Adipocyte (in vitro differentiated cells): Measurements from ENCODE around the gene MDFI.

Experiments
- DNase-seq: peaks from one replicate; pipeline ENCODE4 v3.0.0-alpha.2; 2015; ENCODE audit warnings: low read depth
- H3K27me3 ChIP-seq: replicated peaks from 2 replicates; pipeline ENCODE4 v1.7.0; 2013; ENCODE audit warnings: mild to moderate bottlenecking, low read length, moderate library complexity; ENCODE audit not compliant: control insufficient read depth, insufficient read depth
- H3K36me3 ChIP-seq: 2 replicates; pipeline ENCODE4 v1.7.0; 2013; ENCODE audit warnings: low read length, mild to moderate bottlenecking, moderate library complexity; ENCODE audit not compliant: control insufficient read depth, insufficient read depth, severe bottlenecking
- H3K4me1 ChIP-seq: 2 replicates; pipeline ENCODE4 v1.7.0; 2013; ENCODE audit warnings: mild to moderate bottlenecking, low read length, moderate library complexity; ENCODE audit not compliant: control insufficient read depth, insufficient read depth
- H3K4me3 ChIP-seq: 2 replicates; pipeline ENCODE4 v1.7.0; 2013; ENCODE audit warnings: mild to moderate bottlenecking, low read length, moderate library complexity
- H3K9ac ChIP-seq: 2 replicates; pipeline ENCODE4 v1.7.0; 2013; ENCODE audit warnings: mild to moderate bottlenecking, low read length, moderate library complexity
- H3K9me3 ChIP-seq: 2 replicates; pipeline ENCODE4 v1.7.0; 2013; ENCODE audit warnings: mild to moderate bottlenecking, low read length, moderate library complexity; ENCODE audit not compliant: control insufficient read depth

The MDFI gene

DNA sequence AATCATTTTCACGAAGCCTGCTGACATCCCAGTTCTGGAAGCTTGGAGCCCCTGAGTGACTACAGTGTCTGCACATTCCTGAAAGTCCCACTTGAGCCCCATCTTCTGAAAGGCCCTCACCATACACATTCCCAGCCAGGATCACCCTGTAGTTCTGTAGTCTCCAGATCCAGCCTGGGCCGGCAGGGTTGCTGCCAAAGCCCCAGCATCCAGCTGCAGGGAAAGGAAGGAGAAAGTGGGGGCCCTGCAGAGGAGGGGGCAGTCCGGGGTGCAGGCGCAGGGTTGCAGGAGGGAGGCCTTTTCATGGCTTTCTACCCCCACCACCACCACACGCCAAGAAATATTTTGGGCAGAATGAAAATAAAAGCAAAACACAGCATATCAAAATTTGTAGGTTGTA lies 26.0 kb downstream of the MDFI start:
- Histone ChIP-seq H3K9me3 (peaks cover 6% of the 10 kb centered on the region), H3K9ac (no peak overlapping the region), H3K36me3 (no peaks in the 10 kb centered on the region), H3K27me3 (peaks cover 34% of the 10 kb centered on the region), H3K4me1 (no peaks in the 10 kb centered on the region), H3K4me3 (no peak overlapping the region)
- no peak for DNase-seq

GRCh38 chr6:41667195-41667594 lies 28.9 kb downstream of the MDFI start:
- Histone ChIP-seq H3K4me1 (no peaks in the 10 kb centered on the region), H3K4me3 (no peak overlapping the region), H3K9me3 (peaks cover 15% of the 10 kb centered on the region), H3K36me3 (no peaks in the 10 kb centered on the region), H3K9ac (no peak overlapping the region), H3K27me3 (peaks cover 35% of the 10 kb centered on the region)
- no peak for DNase-seq

- H3K9ac ChIP-seq, result no peak overlapping the region
- DNase-seq, result no peak
- peaks cover 33% of the 10 kb centered on the region for H3K27me3 ChIP-seq
- H3K4me1 ChIP-seq, result no peaks in the 10 kb centered on the region
- H3K36me3 ChIP-seq, result no peaks in the 10 kb centered on the region
- peaks cover 15% of the 10 kb centered on the region for H3K9me3 ChIP-seq
- no peak overlapping the region for H3K4me3 ChIP-seq
Observed at GRCh38 chr6:41668968-41669367, 30.7 kb downstream of the MDFI start.

GRCh38 chr6:41670703-41671360 lies 32.6 kb downstream of the MDFI start:
- H3K9me3 ChIP-seq, result peaks cover 15% of the 10 kb centered on the region
- no peak overlapping the region for H3K9ac ChIP-seq
- peaks cover 31% of the 10 kb centered on the region for H3K27me3 ChIP-seq
- no peaks in the 10 kb centered on the region for H3K4me1 ChIP-seq
- H3K4me3 ChIP-seq, result no peak overlapping the region
- DNase-seq, result no peak
- H3K36me3 ChIP-seq, result no peaks in the 10 kb centered on the region

DNA sequence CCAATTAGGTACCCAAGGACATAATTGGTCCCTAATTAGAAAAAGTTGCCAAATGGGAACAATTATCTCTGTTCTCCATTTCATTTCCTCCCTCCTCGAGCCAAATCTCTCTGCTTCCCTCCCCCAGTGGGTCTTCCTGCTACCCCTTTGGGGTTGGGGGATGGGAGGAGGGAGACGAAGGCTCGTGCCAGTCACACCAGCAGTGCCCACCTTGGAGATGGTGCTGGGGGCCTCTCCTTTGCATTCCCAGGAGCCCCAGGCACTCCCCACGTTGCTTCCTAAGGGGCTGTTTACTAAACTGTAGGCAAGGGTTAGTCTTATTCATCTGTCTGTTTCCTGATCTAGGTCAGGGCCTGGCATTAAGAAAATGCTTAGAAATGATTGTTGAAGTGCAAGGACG lies 33.1 kb downstream of the MDFI start:
- Histone ChIP-seq H3K9ac (no peak overlapping the region), H3K4me1 (no peaks in the 10 kb centered on the region), H3K9me3 (peaks cover 15% of the 10 kb centered on the region), H3K4me3 (no peak overlapping the region), H3K27me3 (peaks cover 37% of the 10 kb centered on the region), H3K36me3 (no peaks in the 10 kb centered on the region)
- no peak for DNase-seq

DNA sequence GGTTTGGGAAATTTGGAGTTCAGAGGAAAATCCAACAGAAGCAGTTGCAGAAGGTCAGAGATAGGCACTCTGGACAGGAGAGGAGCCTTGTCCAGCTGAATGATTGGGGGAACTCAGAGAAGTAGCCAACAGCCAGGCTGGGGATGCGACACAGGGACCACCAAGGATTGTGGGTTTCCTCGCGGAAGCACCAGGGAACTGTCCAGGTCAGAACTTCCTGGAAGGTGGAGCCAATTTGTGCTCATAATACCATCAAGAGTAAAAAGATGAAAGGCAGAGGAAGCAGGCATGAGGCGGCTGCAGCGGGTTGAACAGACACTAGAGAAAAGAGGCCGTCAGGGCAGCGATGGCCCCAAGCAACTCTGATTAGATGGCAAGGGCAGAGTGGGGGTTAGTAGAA lies 33.7 kb downstream of the MDFI start:
- H3K9me3 ChIP-seq, result peaks cover 15% of the 10 kb centered on the region
- DNase-seq, result no peak
- H3K4me3 ChIP-seq, result no peak overlapping the region
- no peaks in the 10 kb centered on the region for H3K4me1 ChIP-seq
- H3K27me3 ChIP-seq, result peaks cover 43% of the 10 kb centered on the region
- no peak overlapping the region for H3K9ac ChIP-seq
- H3K36me3 ChIP-seq, result no peaks in the 10 kb centered on the region

GRCh38 chr6:41672816-41673703 lies 34.8 kb downstream of the MDFI start:
- Histone ChIP-seq H3K4me1 (no peaks in the 10 kb centered on the region), H3K9ac (no peak overlapping the region), H3K36me3 (no peaks in the 10 kb centered on the region), H3K4me3 (no peak overlapping the region), H3K27me3 (peaks cover 45% of the 10 kb centered on the region), H3K9me3 (peaks cover 15% of the 10 kb centered on the region)
- no peak for DNase-seq

- H3K9ac ChIP-seq, result no peak overlapping the region
- H3K4me1 ChIP-seq, result no peaks in the 10 kb centered on the region
- no peak for DNase-seq
- H3K4me3 ChIP-seq, result no peak overlapping the region
- H3K9me3 ChIP-seq, result peaks cover 15% of the 10 kb centered on the region
- no peaks in the 10 kb centered on the region for H3K36me3 ChIP-seq
- H3K27me3 ChIP-seq, result peaks cover 48% of the 10 kb centered on the region
Observed at GRCh38 chr6:41673704-41674000, 35.4 kb downstream of the MDFI start.

DNA sequence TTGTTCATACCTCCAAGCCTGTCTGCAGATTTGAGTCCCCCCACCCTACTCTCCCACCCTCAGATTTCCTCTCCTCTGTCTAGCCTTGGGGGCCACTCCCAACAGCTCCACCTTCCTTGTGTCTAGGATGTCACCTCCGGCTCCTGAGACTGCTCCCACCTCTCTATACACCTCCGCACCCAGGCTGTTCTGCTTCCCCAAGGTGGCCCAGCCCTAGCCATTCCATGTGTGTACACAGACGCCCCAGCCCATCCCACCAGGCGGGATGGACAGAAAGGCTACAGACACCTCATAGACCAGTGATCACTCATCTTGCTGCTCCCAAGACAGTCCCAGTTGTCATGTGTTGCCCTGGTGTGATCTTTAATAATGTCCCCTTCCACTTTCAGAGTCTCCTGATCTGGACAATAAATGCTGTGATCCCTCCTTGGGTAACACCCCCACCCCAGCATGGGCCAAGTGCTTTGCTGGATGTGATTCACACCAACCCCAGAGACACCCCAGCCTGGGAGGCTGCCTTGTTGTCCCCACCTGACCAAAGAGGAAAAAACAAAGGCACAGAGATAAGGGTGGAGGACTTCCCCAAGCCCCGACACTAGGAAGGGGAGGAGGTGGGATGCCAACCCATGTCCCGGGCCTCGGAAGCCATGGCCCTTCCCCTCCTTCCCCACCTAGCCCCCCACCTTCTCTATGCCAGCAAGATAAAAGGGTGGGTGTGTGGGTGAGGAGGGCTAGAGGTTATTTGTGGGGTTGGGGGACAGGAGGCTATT lies 36.1 kb downstream of the MDFI start:
- Histone ChIP-seq H3K9me3 (peaks cover 8% of the 10 kb centered on the region), H3K4me3 (no peak overlapping the region), H3K9ac (no peak overlapping the region), H3K36me3 (no peaks in the 10 kb centered on the region), H3K4me1 (no peaks in the 10 kb centered on the region), H3K27me3 (peaks cover 46% of the 10 kb centered on the region)
- DNase-seq, result no peak

GRCh38 chr6:41675176-41675775 lies 37.0 kb downstream of the MDFI start:
- no peak overlapping the region for H3K9ac ChIP-seq
- peaks cover 4% of the 10 kb centered on the region for H3K9me3 ChIP-seq
- no peak for DNase-seq
- H3K36me3 ChIP-seq, result no peaks in the 10 kb centered on the region
- H3K4me1 ChIP-seq, result no peaks in the 10 kb centered on the region
- no peak overlapping the region for H3K4me3 ChIP-seq
- H3K27me3 ChIP-seq, result peaks cover 46% of the 10 kb centered on the region

GRCh38 chr6:41675992-41676391 lies 37.7 kb downstream of the MDFI start:
- H3K9me3 ChIP-seq, result no peaks in the 10 kb centered on the region
- no peak overlapping the region for H3K4me3 ChIP-seq
- H3K36me3 ChIP-seq, result no peaks in the 10 kb centered on the region
- H3K27me3 ChIP-seq, result peaks cover 39% of the 10 kb centered on the region
- no peak for DNase-seq
- H3K4me1 ChIP-seq, result no peaks in the 10 kb centered on the region
- H3K9ac ChIP-seq, result no peak overlapping the region
